ENCODE data around the gene SIRT5.
A peak's percentile ranks its signal among the peaks of the same experiment; 100 is the strongest.

SIRT5 gene

GRCh38 chr6:13591205-13591921, 17.0 kb downstream of the SIRT5 start:
- no peak for DNase-seq

- no peak for DNase-seq
Observed at GRCh38 chr6:13593103-13593502, 18.7 kb downstream of the SIRT5 start.

- DNase-seq = no peak
Observed at GRCh38 chr6:13593720-13594119, 19.3 kb downstream of the SIRT5 start.

GRCh38 chr6:13597073-13597472, 22.7 kb downstream of the SIRT5 start:
- no peak for DNase-seq

GRCh38 chr6:13600036-13600435, 25.6 kb downstream of the SIRT5 start:
- DNase-seq = no peak

GRCh38 chr6:13604135-13604534, 29.7 kb downstream of the SIRT5 start:
- DNase-seq = no peak

- DNase-seq = no peak
Observed at GRCh38 chr6:13604546-13605416, 30.4 kb downstream of the SIRT5 start.

- no peak for DNase-seq
Observed at GRCh38 chr6:13605634-13606033, 31.2 kb downstream of the SIRT5 start.

GRCh38 chr6:13611715-13612114, 37.3 kb downstream of the SIRT5 start:
- no peak for DNase-seq

- DNase-seq = no peak
Observed at GRCh38 chr6:13613029-13613594, 38.7 kb downstream of the SIRT5 start.

- DNase-seq = peak in 1 of 2 experiments; percentile 42
Observed at GRCh38 chr6:13614126-13614925, 39.9 kb downstream of the SIRT5 start.

GRCh38 chr6:13614926-13615791, 40.8 kb downstream of the SIRT5 start, which contains the start of gene NOL7:
Gene NOL7 (plus strand): TSS chr6:13615335. CDS start chr6:13615359, 24 bp downstream.
- DNase-seq = peak; percentile 97 to 99

GRCh38 chr6:13615792-13616120, 41.4 kb downstream of the SIRT5 start:
- peak; percentile 33 to 46 for DNase-seq

GRCh38 chr6:13617066-13617465, 42.7 kb downstream of the SIRT5 start:
- DNase-seq = no peak

- DNase-seq = peak in 1 of 2 experiments; percentile 9
Observed at GRCh38 chr6:13624871-13625288, 50.5 kb downstream of the SIRT5 start.

- DNase-seq = no peak
Observed at GRCh38 chr6:13629459-13630116, 55.2 kb downstream of the SIRT5 start.

GRCh38 chr6:13630499-13630898, 56.1 kb downstream of the SIRT5 start:
- DNase-seq = no peak

- no peak for DNase-seq
Observed at GRCh38 chr6:13633343-13633742, 58.9 kb downstream of the SIRT5 start.

GRCh38 chr6:13635948-13636658, 61.7 kb downstream of the SIRT5 start:
- DNase-seq = no peak

GRCh38 chr6:13638014-13638413, 63.6 kb downstream of the SIRT5 start:
- no peak for DNase-seq

- no peak for DNase-seq
Observed at GRCh38 chr6:13638626-13639025, 64.2 kb downstream of the SIRT5 start.
